Stimulated activated CD8-positive, alpha-beta memory T cell treated with anti-CD3 and anti-CD28 coated beads, Interleukin-7, amount 100 ng/mL, for 4 hours (primary cell): ENCODE data around the gene CARS2.
"Not testable (repeated sequence)": the region's sequence is repeated elsewhere in the genome, so short reads cannot be mapped to it uniquely, and the experiment has no call there.

Experiments
- DNase-seq, 2 donors: peaks; one replicate each; pipeline ENCODE4 v3.0.0-alpha.2; 2020; ENCODE audit warnings: low read depth in 2 of 2

CARS2 gene, protein sequence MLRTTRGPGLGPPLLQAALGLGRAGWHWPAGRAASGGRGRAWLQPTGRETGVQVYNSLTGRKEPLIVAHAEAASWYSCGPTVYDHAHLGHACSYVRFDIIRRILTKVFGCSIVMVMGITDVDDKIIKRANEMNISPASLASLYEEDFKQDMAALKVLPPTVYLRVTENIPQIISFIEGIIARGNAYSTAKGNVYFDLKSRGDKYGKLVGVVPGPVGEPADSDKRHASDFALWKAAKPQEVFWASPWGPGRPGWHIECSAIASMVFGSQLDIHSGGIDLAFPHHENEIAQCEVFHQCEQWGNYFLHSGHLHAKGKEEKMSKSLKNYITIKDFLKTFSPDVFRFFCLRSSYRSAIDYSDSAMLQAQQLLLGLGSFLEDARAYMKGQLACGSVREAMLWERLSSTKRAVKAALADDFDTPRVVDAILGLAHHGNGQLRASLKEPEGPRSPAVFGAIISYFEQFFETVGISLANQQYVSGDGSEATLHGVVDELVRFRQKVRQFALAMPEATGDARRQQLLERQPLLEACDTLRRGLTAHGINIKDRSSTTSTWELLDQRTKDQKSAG

DNA sequence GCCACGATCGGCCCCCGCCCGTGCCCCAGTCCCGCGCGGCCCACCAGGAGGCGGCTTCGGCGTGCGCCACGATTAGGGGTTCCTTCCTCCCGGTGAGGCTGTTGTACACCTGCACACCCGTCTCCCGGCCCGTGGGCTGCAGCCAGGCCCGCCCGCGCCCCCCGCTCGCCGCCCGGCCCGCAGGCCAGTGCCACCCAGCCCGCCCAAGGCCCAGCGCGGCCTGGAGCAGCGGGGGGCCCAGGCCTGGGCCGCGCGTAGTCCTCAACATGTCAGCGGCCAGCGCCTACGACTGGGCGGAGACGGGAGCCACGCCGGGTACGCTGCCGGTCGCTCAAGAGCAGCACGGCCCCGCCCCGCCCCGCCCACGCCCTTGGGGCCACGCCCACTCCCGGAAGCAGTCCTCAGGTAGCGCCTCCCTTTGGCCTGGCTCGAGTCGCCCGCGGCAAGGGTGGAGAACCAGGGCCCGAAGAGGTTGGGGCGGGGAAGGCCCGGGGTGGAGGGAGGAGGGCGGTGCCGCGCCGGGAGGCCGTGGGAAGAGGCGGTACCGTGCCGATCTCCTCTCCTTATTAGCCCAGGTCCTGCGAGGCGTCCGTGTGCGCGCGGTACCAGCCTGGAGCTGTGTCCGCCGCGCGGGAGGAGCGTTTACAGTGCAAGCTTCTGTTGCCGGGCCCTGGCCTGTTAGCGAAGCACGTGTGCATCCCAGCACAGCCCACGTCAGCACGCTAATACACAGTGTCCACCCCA, at the start of gene CARS2:
TSS of gene CARS2 (minus strand) at position 291 of the 744 bp plus-strand sequence. CDS start at position 268, 23 bp downstream.
- DNase-seq: peak; percentile 87 to 92

DNA sequence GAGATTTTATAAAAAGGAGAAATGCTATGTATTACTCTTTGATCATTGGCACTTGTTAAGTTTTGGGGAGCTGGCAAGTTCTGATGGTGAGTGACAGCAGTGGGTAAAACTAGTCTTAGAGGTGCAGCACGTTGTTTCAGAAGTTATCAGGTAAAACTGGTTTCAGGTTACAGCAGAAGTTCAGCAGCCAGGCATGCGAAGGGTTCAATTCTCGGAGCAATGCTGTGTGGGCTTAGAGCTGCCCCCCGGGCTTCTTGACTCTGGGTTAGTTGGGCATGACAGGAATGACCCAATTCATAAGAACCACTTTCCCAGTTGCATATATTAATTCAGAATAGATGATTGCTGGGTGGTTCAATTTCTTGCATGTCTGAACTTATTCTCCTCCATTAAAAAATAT, 42.4 kb upstream of the CARS2 start:
- no peak for DNase-seq

DNA sequence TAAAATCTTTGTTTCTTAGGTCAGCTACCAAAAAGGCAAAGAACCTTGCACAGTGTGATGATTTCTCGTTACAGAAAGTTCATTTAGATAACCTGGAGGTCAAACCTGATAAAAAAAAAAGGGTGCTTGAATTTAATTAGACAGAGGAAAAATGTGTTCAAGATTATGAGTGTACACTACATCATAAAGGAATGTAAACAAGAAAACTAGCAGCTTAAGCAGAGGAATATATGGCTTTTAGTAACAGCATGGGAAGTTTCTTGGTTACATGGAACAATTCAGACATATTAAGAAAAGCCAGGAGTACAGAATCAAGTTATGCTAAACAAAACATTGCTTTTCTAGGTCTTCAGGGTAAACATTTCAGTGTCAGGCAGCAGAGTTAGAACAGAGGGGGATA, 40.5 kb upstream of the CARS2 start:
- DNase-seq: no peak

DNA sequence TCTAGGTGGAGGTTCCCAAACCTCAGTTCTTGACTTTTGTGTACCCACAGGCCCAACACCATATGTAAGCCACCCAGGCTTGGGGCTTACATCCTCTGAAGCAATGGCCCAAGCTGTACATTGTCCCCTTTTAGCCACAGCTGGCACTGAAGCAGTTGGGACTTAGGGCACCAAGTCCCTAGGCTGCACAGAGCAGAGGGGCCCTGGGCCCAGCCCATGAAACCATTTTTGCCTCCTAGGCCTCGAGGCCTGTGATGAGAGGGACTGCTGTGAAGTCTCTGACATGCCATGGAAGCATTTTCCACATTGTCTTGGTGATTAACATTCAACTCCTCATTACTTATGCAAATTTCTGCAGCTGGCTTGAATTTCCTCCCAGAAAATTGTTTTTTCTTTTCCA, 37.8 kb upstream of the CARS2 start:
- no peak for DNase-seq

DNA sequence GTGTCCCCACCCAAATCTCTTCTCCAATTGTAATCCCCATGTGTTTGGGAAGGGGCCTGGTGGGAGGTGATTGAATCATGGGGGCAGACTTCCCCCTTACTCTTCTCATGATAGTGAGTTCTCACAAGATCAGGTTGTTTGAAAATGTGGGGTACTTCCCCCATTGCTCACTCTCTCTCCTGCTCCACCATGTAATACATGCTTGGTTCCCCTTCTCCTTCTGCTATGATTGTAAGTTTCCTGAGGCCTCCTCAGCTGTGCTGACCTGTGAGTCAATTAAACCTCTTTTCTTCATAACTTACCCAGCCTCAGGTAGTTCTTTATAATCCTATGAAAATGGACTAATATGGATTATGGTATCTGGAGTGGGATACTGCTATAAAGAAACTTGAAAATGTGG, 31.6 kb upstream of the CARS2 start:
- no peak for DNase-seq

DNA sequence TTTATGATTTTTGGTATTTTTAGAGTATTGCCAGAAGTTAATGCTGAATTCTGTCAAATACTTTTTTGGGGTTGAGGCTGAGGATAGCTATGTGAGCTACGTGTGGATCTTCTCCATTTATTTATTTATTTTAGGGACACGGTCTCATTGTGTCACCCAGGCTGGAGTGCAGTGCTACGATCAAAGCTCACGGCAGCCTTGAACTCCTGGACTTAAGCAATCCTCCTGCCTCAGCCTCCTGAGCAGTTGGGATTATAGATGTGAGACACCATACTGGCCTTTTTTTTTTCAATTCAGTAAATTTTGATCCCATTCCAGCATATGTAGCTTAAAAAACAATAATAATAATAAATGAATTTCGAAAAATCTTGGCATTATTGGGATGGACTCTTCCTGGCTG, 28.6 kb upstream of the CARS2 start:
- no peak for DNase-seq

DNA sequence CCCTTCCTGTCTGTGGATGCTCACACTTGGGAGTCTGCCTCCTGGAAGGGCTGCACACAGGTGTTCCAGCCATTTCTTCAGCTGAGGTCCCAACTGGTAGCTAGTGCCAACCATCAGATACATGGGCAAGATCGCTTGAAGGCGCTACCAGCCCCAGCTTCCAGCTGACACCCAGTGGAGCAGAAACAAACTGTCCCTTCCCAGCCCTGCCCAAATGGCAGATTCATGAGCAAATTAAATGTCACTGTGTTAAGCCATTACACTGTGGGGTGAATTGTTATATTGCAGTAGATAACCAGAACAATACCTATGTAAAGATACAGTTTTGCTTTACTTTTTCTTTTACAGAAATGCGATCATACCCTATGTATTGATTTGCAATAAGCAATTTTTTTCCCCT, 25.2 kb upstream of the CARS2 start:
- DNase-seq: no peak

DNA sequence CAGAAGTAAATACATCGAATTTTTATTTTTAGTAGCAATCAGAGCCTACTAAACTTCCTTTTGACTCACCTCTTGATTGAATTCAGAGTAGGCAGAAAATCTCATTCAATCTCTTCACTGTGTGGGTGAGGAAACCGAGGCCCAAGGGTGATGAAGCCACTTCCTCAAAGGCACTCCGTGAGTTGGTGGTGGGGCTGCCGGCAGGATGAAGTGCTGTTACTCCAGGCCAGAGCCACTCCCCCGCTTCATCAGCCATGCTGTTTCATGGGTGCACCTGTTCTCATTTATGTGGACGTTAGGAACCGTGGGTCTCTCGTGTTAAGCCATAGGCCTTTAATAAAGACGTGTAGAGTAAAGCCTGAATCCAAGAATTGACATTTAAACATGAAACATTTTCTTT, 20.8 kb upstream of the CARS2 start:
- peak; percentile 54 to 57 for DNase-seq

DNA sequence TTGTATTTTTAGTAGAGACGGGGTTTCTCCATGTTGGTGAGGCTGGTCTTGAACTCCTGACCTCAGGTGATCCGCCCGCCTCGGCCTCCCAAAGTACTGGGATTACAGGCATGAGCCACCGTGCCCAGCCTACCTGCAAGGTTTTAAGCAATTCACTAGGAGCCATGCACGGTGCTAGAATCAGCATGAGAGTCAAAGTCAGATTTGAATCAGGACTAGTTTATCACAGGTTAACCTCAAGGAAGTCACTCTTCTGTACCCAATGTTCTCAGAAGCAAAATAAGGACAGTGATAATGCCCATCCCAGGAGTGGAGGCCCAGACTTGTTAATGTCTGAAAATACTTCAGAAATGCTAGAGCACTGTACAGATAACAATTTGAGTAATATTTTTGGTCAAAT, 20.2 kb upstream of the CARS2 start:
- DNase-seq: not testable (repeated sequence)

DNA sequence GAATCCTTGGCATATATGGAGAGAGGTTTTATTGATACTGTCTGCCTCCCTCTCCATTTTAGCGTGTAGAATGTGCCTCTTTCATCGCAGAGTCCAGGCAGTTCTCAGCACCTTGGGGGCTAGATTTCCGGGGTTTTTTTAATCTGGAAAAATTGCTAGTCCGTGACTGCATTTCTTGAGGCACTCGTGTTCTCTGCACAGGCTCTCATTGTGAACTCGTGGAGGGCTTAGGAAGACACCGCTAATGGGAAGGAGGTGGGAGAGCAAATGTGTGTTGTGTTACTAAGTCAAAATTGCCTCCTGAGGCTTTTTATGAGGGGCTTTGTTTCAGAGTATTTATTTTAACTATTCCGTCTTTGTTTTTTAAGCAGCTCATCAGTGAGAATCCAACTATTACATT, 17.7 kb upstream of the CARS2 start:
- no peak for DNase-seq

DNA sequence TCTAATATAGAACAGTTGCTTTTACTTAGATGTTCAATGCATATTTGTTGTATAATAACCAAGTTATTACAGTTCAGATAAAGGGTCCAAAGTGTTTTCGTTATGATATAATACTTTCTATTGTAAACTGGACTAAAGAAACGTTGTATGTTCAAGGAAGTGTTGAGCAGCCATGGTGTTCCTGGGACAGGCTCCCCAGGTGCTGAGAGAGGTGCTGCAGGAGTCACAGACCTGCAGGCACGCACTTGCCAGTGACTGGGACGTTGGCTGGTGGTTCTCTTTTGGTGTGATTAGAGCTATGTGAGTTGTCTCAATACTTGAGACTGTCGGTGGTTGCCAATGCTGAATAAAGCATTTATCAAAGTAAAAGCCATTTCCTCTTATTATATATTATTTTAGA, 17.1 kb upstream of the CARS2 start:
- no peak for DNase-seq

DNA sequence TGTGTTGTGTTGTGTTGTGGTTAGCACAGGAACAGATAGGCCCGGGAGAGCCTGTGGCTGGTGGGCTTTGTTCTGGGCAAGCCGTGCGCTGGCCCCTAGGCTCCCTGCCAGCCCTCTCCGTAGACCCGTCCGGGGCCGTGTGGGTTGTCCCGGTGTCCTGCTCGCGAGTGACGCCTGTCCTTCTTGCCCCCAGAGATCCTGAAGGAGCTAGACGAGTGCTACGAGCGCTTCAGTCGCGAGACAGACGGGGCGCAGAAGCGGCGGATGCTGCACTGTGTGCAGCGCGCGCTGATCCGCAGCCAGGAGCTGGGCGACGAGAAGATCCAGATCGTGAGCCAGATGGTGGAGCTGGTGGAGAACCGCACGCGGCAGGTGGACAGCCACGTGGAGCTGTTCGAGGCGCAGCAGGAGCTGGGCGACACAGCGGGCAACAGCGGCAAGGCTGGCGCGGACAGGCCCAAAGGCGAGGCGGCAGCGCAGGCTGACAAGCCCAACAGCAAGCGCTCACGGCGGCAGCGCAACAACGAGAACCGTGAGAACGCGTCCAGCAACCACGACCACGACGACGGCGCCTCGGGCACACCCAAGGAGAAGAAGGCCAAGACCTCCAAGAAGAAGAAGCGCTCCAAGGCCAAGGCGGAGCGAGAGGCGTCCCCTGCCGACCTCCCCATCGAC, 13.3 kb upstream of the CARS2 start:
- DNase-seq: no peak

DNA sequence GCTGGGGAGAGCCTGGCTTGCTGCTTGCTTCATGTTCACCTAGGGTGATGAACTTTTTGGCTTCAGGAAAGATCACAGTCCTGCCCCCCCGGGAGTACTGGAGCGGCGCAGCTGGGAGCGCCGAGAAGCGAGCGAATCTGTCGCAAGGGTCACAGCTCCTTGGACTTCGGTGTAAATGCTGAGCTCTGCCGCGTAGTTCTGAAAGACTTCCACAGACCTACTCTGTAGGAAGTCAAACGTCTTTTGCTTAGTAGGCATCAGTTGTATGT, 10.3 kb upstream of the CARS2 start:
- no peak for DNase-seq

DNA sequence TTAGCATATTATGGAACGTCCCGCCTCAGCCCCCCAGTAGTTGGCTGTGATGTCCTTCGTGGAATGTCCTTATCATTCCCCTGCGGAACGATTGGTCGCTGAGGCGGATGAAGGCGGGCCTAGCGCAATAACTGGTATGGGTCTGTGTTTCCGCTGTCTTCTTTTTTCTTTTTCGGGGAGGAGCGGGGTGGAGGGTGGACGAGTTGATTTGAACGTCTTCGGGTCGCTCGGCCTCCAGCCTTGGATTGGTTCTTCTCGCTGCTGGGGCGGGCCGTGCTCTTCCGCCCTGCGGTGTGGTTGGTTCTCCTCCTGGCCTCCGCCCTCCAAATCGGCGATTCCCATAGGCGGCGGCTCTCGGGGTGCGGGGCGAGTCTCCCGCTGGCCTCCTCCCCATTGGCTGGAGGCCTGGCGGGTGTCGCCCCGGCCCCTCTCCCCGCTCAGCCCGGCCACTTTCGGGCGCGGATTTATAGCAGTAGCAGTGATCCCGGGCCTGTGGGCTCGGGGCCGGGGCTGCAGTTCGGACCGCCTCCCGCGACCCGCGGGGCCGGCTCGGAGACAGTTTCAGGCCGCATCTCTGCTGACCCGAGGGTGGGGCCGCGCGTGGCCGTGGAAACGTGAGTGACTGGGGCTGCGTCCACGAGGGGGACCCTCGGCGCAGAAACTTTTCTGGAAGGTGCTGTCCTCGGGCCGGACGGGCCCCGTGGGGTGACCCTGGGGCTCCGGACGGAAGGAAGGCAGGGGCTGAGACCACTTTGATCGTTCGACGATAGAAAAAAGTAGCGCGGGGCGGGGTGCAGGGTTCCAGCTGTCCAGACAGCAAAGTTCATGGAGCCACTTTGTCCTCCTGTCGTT, 9.7 kb upstream of the CARS2 start:
- DNase-seq: peak; percentile 96 to 97

DNA sequence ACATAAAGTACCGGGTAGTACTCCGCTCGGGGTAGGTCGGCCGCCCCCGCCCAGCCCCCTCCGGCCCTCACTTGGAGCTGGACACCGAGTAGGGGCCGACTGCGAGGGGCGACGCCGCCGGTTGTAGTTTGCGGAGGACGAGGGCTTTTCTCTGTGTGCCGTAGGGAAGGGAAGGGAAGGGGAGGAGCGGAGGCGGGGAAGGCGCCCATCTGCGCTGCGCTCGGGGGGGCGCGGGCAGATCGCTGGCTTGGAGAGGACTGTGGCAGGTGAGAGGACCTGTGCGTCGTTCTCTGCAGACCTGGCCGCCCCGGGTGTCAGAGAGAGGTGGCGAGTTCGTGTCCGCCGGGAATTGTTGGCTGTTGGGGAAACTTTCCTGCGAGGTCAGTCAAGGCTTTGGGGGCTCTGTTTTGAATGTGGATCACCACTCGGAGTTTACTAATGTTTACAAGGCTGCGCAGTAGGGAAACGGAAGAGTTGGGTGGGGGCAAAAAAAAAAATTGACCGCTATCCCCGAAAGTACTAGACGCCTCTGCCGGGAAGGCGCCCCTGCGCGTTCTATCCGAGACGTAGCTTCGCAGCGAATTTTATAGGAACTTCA, 9.0 kb upstream of the CARS2 start:
- DNase-seq: peak in 1 of 2 donors; percentile 43

DNA sequence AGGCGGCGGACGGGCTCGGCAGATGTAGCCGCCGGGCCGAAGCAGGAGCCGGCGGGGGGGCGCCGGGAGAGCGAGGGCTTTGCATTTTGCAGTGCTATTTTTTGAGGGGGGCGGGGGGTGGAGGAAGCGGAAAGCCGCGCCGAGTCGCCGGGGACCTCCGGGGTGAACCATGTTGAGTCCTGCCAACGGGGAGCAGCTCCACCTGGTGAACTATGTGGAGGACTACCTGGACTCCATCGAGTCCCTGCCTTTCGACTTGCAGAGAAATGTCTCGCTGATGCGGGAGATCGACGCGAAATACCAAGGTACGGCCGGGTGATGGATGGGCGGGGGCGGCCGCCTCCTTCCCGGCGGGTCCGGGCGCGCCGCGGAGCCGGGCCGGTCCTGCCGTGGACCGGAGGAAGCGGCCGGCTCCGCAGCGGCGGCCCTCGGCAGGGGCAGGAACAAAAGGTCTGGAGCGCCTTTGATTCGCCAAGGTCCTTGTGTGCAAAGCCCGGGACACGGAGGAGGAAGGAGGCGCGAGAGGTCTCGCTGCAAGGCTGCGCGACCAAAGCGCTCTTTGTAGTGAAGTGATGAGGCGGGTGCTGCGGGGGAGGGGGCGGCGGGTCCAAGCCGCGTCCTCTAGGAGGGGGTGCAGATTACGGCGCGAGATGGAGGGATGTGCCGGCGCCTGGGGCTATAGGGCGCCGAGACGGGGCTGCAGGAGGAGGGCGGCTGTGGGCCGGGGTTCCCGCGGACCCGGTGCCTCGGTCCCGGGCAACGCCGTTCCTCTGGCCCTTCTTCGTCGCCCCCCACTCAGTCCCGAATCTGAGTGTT, 8.3 kb upstream of the CARS2 start:
- DNase-seq: peak; percentile 54 to 69

DNA sequence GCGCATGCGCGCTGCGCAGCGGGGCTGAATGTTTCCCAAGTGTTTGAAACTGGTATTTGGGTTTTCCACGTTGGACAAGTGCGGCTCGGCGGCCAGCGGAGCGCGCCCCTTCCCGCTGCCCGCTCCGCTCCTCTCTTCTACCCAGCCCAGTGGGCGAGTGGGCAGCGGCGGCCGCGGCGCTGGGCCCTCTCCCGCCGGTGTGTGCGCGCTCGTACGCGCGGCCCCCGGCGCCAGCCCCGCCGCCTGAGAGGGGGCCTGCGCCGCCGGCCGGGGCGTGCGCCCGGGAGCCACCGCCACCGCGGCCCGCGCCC, 7.7 kb upstream of the CARS2 start, which contains the start of gene ING1:
TSS of gene ING1 (plus strand) at position 59 of the 311 bp plus-strand sequence. CDS start 450 bp downstream, outside the sequence.
- DNase-seq: no peak

DNA sequence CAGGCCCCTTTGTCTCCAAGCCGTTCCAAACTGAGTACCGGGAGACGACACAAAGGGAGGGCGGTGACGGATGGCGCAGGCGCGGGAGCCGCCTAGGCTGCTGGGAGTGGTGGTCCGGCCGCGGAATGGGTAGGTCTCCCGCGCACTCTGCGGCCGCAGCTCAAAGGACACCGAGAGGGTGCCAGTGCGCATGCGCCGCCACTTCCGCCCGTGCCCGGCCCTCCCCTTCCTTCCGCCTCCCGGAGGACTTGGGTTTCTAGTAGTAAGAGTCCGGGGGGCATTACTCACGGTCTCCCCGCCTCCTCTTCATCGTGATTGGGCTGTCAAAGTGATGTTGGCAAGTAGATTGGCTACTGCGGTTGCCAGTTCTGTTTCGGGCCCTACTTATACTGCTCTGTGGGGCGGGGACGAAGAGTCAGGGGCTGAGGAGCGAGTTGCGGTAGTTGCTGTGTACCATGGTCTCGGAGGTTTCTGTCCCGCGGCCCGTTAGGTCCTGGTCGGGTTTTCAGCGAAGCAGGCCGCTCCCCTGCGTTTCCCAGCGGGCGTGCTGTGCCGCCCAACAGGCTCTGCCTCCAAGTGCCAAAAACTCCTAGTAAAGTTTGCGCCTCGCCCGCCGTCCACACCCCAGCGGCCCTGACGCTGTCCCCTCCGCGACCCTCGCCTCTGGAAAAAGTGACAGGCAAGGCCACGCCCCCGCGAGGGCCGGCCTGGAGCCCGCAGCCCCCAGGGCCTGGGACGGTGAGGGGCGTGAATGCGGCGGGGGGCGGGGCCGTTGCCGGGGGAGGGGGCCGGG, 7.1 kb upstream of the CARS2 start:
- peak; percentile 99 to 100 for DNase-seq

DNA sequence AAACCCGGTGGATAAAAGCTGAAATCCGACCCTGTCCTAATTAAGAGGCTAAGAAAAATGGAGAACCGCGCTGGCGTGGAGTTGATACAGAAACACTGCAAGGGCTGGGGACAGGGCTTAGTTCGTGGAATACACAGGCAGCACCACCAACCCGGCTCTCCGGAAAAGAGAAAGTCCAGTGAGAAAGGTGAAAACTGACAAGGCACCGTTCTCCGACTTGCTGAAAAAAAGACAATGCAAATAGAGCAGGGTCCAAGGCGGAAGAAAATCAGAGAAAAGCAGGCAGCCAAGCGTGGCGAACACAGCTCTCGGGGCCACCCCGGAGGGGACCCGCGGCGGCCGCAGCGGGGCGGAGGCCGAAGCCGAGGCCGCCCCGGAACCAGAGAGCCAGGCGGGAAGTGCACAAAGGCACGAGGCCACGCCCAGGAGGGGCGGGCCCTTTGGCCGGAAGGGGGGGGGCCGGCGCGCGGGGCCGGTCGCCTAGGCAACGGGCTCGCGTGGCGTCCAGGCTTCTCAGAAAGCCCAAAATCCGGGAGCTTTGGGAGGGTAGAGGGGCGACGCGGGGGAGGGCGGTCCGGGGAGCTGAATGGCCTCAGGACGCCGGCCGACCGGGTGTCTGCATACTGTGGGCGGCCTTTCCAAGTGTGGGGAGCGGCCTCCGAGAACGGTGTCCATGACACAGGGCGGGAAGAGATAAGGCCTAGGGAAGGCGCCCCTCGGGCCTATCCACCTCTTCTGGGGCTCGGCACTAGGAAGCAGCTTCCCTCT, 6.3 kb upstream of the CARS2 start:
- peak; percentile 72 to 87 for DNase-seq
